GM18507 (cell line): ENCODE results near the gene MBNL1.
"Not testable (repeated sequence)": the region's sequence is repeated elsewhere in the genome, so short reads cannot be mapped to it uniquely, and the experiment has no call there.

Source experiments
- DNase-seq: peaks from one replicate; pipeline ENCODE4 v3.0.0; 2011; ENCODE audit warnings: low read depth; ENCODE audit not compliant: insufficient read length; ENCODE audit errors: extremely low spot score
- FAIRE-seq: peaks from 2 replicates; lab custom pipeline; 2011; peaks lifted over from hg19 to GRCh38; lab: Jason Lieb, UNC

The MBNL1 gene

GRCh38 chr3:152416808-152417580 is 148.3 kb downstream of the MBNL1 start:
- FAIRE-seq (no peak), DNase-seq (no peak)

DNA sequence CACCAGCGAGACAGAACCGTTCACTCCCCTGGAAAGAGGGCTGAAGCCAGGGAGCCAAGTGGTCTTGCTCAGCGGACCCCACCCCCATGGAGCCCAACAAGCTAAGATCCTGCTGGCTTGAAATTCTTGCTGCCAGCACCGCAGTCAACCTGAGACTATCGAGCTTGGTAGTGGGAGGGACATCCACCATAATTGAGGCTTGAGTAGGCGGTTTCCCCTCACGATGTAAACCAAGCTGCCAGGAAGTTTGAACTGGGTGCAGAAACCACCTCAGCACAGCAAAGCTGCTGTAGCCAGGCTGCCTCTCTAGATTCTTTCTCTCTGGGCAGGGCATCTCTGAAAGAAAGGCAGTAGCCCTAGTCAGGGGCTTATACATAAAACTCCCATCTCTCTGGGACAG is 151.0 kb downstream of the MBNL1 start:
- FAIRE-seq (no peak), DNase-seq (no peak)

- no peak for FAIRE-seq
- DNase-seq: no peak
These were observed 152.4 kb downstream of the MBNL1 start for GRCh38 chr3:152421162-152421561.

GRCh38 chr3:152426393-152426792 is 157.7 kb downstream of the MBNL1 start:
- FAIRE-seq (no peak), DNase-seq (no peak)

- no peak for FAIRE-seq
These were observed 159.8 kb downstream of the MBNL1 start for GRCh38 chr3:152428577-152428976.

DNA sequence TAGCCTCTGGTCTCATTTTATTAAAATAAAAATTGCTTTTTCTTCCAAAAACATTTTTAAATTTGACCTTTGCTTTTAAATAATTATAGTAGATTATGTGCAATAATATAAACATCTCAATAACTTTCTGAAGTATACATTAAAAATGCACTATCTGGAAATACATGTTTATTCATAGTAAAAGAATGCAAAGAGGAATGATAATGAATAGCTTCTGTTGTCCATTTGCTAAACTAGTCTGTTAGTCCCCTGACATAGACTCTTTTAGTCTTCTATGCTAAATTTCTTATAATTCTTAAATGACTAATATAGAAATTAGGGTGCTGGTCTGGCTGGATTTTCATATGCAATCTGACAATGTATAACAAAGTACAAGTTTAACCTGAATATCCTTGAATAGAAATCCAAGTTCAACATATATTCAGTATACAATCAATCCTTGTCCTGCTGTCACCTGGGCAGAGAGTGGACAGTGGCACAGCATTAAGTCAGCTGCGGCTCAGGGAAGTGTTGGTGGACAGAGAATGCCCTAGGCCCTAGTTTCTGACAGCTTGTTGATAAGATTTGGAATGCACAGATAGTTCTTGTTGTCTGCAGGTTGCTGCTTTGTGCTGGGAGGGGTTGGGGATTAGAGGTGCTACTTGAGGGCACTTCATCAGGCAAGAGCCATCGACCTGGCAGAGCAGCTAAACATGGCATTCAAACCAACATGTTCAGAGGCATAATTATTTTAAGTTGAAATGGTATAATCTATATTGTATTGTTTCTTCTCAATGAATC is 161.7 kb downstream of the MBNL1 start:
- FAIRE-seq (no peak), DNase-seq (no peak)

More at GRCh38 chr3:152428577-152428976, 159.8 kb downstream of the MBNL1 start:
- DNase-seq: no peak

GRCh38 chr3:152434142-152434541 is 165.4 kb downstream of the MBNL1 start:
- DNase-seq: no peak
- no peak for FAIRE-seq

- not testable (repeated sequence) for FAIRE-seq, DNase-seq
These were observed 166.5 kb downstream of the MBNL1 start for GRCh38 chr3:152435210-152435609.

DNA sequence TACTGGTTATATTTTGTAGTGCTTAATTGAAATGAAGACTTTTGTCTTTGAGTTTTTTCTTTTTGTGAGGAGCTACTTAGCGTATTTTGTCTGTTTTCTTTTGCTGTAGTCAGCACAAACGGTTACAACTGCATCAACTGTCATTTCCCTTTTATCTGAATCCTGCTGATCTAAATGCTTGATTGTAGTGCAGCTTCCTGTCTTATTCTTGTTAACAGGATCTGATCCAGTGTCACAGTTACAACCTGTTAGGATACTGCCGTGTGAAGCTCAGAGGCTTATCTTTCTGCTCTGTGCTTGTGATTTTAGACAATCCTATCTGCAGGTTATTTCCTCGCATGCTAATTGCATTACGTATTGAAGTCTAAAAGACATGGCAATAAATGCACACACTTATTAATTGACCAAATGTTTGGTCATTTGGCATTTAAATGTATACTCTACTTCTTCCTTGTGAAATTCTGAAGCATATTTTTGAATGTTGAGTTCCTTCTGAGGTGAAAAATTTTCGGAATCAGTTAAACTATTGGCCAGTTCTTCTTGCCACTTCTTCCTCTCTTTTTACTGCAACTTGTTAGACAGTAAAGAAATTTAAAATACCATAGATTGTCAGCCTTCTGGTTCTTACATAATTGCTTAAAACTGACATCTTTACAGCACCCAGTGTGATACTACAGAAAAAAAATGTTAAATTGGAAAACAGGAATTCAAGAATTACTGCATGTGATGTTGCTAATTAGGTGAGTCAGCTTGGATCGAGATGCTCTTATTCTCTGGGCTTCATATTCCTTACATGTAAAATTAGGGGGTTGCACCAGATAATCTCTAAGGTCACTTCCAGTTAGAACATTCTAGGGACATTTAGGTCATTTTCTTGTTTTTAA is 168.2 kb downstream of the MBNL1 start:
- no peak for FAIRE-seq
- DNase-seq: no peak

- DNase-seq (no peak), FAIRE-seq (no peak)
These were observed 169.5 kb downstream of the MBNL1 start for GRCh38 chr3:152438181-152438580.

- DNase-seq (no peak), FAIRE-seq (no peak)
These were observed 170.0 kb downstream of the MBNL1 start for GRCh38 chr3:152438706-152439105.

GRCh38 chr3:152440243-152440642 is 171.5 kb downstream of the MBNL1 start:
- not testable (repeated sequence) for DNase-seq, FAIRE-seq

DNA sequence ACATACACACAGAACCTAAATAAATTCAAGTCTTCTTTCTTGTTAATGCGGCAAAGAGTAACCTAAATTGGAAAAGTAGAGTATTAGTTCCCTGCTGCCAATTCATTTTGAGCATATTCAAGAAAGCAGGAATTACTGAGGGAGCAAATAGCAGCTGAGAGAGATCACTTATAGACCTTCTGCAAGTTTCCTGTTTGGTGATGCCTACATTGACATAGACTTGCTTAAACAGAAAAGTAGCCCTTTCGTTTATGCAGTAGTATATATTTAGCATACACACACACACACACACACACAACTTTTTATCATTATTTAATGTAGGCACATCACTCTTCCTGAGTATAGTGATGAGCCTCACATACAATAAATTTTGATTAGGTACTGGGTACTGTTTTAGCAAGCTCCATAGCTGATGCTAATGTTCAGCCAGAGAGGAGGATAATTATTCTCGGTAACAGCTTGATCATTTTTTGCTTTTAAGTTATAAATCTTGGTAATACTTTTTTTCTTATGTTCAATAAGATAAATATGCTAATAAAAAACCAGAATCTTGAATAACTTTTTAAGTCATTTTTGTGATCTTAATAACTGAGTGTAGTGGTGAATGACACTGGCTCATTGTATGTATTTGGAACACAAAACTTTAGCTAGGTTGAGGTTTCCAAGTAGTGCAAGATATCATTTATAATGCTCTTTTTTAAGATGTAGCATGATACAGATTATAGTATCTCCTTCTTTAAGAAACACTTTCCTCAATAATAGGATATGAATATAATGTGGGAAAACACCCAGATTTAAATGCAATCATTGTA is 174.7 kb downstream of the MBNL1 start:
- FAIRE-seq (no peak), DNase-seq (no peak)

- FAIRE-seq (peak; percentile 76), DNase-seq (no peak)
These were observed 175.4 kb downstream of the MBNL1 start for GRCh38 chr3:152444029-152444641.

GRCh38 chr3:152445212-152445611 is 176.5 kb downstream of the MBNL1 start:
- DNase-seq (no peak), FAIRE-seq (no peak)

GRCh38 chr3:152446495-152446894 is 177.8 kb downstream of the MBNL1 start:
- no peak for DNase-seq
- no peak for FAIRE-seq

DNA sequence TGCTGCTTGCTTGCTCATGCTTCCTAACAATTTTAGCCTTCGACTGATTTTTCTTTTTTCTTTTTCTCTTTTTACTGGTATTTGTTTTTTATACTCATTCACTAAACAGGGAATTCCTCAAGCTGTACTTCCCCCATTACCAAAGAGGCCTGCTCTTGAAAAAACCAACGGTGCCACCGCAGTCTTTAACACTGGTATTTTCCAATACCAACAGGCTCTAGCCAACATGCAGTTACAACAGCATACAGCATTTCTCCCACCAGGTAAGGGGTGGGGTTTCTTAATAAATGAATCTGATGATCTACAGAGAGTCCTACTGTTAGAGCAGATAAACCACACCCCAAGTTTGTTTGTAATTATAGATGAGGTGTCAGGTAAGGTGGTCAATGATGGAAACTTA is 178.8 kb downstream of the MBNL1 start:
- DNase-seq (no peak), FAIRE-seq (no peak)

DNA sequence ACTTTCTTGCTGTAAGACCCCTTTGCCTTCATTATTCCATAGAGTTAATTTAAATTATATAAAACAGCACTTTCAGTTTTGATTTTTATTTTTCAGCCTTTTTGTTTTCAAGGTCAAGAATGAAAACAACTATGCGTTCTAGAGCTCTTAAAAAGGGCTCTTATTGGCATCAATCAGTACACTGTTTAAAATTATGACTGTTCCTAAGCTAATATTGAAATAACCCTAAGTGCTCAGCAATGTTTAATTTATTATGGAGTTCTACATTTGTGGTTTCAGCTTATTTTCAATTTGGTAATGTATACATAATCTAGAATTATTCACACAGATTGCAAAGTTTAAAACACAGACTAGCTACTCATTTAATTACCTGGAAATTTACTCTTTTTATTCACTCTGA is 179.4 kb downstream of the MBNL1 start:
- DNase-seq: no peak

GRCh38 chr3:152452318-152452717 is 183.6 kb downstream of the MBNL1 start:
- FAIRE-seq (no peak), DNase-seq (no peak)

More for the DNA sequence above, 179.4 kb downstream of the MBNL1 start:
- FAIRE-seq: no peak
